Measurements from ENCODE around the gene PDAP1. TPM values are rescaled to one million over a fixed set of nuclear protein-coding genes. Genes with fewer than 3 reads are reported as not detected.

The PDAP1 gene
- total and polyA plus RNA-seq, 2 of the 13 experiments (the other 11 are each of a cell fraction or from before 2014, with no cell fraction given), result 13.0 to 100 TPM

DNA sequence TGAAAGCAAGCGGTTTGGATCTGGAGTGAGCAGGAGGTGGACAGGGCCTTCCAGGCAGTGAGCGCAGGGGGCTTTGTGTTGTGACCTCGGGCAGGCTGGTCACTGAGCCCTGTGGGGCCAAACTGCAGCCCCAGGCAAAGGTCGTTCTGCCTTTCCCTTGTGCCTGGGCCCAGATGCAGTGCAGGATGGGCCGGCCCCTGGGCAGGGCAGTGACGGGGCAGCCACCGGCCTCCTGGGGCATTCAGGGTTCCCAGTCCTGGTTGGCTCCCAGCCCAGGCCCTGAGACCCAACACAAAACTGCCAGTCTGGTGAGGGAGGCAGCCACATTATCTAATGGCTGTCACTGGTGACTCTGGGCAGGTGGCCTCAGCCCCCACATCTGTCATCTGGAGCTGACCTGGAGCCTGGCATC is 26.7 kb downstream of the PDAP1 start (continued):
- TF ChIP-seq, protein P1, sequence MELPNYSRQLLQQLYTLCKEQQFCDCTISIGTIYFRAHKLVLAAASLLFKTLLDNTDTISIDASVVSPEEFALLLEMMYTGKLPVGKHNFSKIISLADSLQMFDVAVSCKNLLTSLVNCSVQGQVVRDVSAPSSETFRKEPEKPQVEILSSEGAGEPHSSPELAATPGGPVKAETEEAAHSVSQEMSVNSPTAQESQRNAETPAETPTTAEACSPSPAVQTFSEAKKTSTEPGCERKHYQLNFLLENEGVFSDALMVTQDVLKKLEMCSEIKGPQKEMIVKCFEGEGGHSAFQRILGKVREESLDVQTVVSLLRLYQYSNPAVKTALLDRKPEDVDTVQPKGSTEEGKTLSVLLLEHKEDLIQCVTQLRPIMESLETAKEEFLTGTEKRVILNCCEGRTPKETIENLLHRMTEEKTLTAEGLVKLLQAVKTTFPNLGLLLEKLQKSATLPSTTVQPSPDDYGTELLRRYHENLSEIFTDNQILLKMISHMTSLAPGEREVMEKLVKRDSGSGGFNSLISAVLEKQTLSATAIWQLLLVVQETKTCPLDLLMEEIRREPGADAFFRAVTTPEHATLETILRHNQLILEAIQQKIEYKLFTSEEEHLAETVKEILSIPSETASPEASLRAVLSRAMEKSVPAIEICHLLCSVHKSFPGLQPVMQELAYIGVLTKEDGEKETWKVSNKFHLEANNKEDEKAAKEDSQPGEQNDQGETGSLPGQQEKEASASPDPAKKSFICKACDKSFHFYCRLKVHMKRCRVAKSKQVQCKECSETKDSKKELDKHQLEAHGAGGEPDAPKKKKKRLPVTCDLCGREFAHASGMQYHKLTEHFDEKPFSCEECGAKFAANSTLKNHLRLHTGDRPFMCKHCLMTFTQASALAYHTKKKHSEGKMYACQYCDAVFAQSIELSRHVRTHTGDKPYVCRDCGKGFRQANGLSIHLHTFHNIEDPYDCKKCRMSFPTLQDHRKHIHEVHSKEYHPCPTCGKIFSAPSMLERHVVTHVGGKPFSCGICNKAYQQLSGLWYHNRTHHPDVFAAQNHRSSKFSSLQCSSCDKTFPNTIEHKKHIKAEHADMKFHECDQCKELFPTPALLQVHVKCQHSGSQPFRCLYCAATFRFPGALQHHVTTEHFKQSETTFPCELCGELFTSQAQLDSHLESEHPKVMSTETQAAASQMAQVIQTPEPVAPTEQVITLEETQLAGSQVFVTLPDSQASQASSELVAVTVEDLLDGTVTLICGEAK (IDR thresholded peaks at IDR 0.05), result no peak
- TF ChIP-seq, protein P1 (CRISPR knock-in tag; IDR thresholded peaks at IDR 0.05), result no peak
- TF ChIP-seq ZNF75D (CRISPR knock-in tag; IDR thresholded peaks at IDR 0.05; ENCODE audit: borderline replicate concordance) (no peak), CREB1 (IDR thresholded peaks at IDR 0.05) (no peak), CREB1 (CRISPR knock-in tag; IDR thresholded peaks at IDR 0.05) (no peak), MZF1 (CRISPR knock-in tag; IDR thresholded peaks at IDR 0.05; ENCODE audit: borderline replicate concordance) (no peak), ZFP82 (CRISPR knock-in tag; IDR thresholded peaks at IDR 0.05; ENCODE audit: borderline replicate concordance) (no peak), ZEB1 (IDR thresholded peaks at IDR 0.05; ENCODE audit: insufficient replicate concordance, low read depth) (no peak), ZNF768 (CRISPR knock-in tag; IDR thresholded peaks at IDR 0.05) (no peak), GATAD2A (CRISPR knock-in tag; IDR thresholded peaks at IDR 0.05) (peak; percentile 31; the same call in 1 of the 2 replicates), ZNF235 (CRISPR knock-in tag; IDR thresholded peaks at IDR 0.05; ENCODE audit: borderline replicate concordance) (no peak), ZNF792 (CRISPR knock-in tag; IDR thresholded peaks at IDR 0.05) (no peak), TEAD2 (CRISPR knock-in tag; IDR thresholded peaks at IDR 0.05) (no peak), ZFP37 (CRISPR knock-in tag; IDR thresholded peaks at IDR 0.05; ENCODE audit: borderline replicate concordance) (no peak), NFYC (CRISPR knock-in tag; IDR thresholded peaks at IDR 0.05) (no peak), MEF2D (CRISPR knock-in tag; IDR thresholded peaks at IDR 0.05) (no peak; the same call in 1 of the 2 replicates), ZBTB38 (CRISPR knock-in tag; IDR thresholded peaks at IDR 0.05) (0 out of 2 replicates have a peak, but pooled peaks have one; percentile 10), PHF8 (CRISPR knock-in tag; IDR thresholded peaks at IDR 0.05) (peak; percentile 22; the same call in 1 of the 2 replicates)
- TF ChIP-seq, protein P2, sequence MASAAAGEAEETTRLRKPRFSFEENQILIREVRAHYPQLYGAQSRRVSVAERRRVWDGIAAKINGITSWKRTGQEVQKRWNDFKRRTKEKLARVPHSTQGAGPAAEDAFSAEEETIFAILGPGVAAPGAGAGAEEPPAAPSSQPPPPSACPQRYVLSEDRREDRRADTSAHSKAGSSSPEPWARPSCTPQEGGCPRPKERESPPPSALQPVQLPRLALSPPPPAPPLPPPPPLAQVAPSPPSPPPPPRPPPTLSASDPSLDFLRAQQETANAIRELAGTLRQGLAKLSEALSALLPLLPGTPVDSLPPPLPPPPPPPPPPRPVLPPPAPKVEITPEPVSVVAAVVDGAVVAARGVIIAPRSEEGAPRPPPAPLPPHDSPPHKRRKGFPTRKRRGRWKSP (CRISPR knock-in tag; IDR thresholded peaks at IDR 0.05), result no peak
